Loucy (cell line): ENCODE measurements around the gene BBIP1.

Source experiments
- CTCF ChIP-seq: fragments of 200-600 bp; sonication (generic); conservative IDR thresholded peaks from 2 replicates; pipeline ENCODE4 v1.5.1; 2014; ENCODE audit warnings: mild to moderate bottlenecking, antibody characterized with exemption, low read length
- EZH2phosphoT487 ChIP-seq: fragments of 200-600 bp; IDR thresholded peaks from 2 replicates; pipeline ENCODE4 v1.6.1; 2018; ENCODE audit warnings: antibody characterized with exemption, mild to moderate bottlenecking, moderate library complexity, borderline replicate concordance

GRCh38 chr10:110923856-110924493 lies 5.0 kb upstream of the BBIP1 start:
- TF ChIP-seq CTCF = no peak
- TF ChIP-seq EZH2phosphoT487 = no peak
